HG02852 (cell line): Measurements from ENCODE around the gene HASPIN.
"Not testable (repeated sequence)": the region's sequence is repeated elsewhere in the genome, so short reads cannot be mapped to it uniquely, and the experiment has no call there.

Experiments
- ATAC-seq: cut with Tn5 transposase; IDR thresholded peaks from one replicate; pipeline ENCODE4 v1.9.1; 2021; ENCODE audit warnings: mild to moderate bottlenecking, moderate library complexity; ENCODE audit not compliant: unreplicated experiment

Gene HASPIN

DNA sequence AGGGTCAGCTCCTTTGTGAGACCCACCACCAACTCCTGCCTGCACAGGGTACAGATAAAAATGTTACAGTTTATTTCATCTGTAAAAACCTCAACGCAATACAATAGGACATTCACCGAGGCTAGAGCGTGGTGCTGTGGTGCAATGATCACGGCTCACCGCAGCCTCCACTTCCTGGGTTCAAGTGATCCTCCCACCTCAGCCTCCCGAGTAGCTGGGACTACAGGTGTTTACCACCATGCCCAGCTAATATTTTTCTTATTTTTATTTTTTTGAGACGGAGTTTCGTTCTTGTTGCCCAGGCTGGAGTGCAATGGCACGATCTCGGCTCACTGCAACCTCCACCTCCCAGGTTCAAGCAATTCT, 11.2 kb downstream of the HASPIN start:
- ATAC-seq, result not testable (repeated sequence)

DNA sequence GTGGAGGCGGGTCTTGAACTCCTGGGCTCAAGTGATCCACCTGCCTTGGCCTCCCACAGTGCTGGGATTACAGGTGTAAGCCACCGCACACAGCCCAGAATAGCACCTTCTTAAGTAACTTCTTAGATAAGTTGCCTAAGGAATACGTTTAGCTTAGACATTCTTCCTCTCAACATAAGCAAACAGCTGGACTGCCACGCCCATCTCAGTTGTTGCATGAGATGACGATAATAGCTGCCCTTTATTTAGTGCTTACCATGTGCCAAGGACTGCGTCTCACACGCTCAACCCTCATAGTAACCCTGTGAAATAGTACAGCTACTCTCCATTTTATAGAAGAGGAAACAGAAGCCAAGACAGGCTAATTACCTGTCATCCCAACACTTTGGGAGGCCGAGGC, 11.8 kb downstream of the HASPIN start:
- ATAC-seq, result no peak

DNA sequence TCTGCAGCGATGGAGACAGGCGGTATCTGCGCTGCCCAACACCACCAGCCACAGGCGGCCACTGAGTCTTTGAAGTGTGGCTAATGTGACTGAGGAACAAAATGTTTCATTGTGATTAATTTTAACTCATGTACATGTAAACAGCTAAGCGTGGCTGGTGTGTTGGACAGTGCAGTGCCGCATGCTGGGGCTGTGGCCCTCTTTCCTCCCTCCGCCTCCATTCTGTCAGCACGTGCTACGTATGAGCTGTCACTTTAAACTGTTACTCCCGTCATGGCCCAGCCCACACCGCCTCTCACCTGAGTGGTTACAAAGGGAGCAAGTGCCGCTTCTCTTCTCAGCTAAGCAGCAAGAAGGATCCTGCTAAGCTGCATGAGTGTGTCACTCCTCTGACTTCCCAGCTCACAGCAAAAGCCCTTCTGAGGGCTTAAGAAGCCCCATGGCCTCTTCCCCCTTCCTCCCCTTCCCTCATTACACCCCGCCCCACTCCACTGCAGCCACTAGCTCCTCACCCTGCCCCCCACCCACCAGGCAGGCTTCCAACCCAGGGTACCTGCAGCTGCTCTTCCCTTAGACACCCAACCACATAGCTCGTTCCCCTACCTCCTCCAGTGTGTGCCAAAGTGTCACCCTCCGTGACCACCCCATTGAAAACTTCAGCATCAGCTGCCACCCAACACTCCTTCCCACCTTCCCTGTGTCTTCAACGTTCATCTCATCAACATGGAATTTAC, 15.0 kb downstream of the HASPIN start:
- ATAC-seq, result no peak

GRCh38 chr17:3739422-3740124, 15.9 kb downstream of the HASPIN start:
- ATAC-seq, result no peak

GRCh38 chr17:3740611-3741073, 16.9 kb downstream of the HASPIN start:
- ATAC-seq, result no peak

- ATAC-seq, result no peak
These were observed 20.3 kb downstream of the HASPIN start for GRCh38 chr17:3744014-3744413.

DNA sequence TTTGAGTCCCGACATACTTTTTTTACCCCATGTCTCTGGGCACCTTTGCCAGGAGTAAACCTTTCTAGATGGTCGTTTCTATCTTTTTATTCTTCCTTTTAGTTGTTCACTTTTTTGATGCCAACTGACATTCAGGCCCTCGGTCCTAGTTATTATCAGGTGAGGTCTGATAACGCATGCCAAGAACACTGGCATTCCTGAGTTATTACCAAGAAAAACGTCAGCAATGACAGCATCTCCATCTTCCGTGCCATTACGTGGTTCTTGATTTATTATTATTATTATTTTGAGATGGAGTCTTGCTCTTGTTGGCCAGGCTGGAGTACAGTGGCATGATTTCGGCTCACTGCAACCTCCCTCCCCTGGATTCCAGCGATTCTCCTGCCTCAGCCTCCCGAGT, 21.4 kb downstream of the HASPIN start:
- ATAC-seq, result no peak

DNA sequence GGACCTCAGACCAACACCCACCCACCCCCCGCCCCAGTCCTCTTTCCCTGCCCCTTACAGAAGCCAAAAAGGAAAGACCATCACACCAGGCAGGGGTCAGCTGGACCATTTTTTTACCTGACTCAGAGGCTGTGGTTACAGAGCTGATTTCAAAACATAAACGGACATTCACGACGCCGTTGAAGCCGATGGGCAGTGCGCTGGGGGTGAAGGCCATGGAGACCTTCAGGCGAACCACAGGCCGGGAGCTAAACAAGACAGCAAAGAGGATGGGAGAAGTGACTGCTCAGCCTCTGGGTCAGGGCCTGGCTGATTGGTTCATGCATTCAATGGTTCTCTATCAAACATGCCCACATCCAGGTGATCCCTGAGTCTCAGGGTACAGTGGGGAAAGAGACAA, 24.1 kb downstream of the HASPIN start:
- ATAC-seq, result no peak

- no peak for ATAC-seq
These were observed 24.9 kb downstream of the HASPIN start for GRCh38 chr17:3748576-3748975.

DNA sequence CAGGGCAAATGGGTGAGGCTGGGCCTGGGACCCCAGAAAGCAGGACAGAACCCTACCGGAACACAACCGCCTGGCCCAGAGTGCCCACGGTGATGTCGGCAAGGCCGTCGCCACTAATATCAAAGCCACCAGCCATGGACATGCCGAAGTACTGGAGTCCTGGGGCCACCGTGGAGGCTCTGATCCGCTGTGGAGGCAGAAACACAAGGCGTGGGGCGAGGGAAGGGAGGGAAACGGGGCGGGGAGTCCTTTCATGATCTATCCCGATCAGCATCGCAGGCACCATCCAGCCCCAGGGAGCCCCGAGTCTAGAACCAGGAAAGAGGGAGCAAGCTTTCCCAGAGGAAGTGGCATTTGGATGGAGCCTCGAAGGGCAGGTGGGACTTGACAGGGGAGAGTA, 26.6 kb downstream of the HASPIN start:
- ATAC-seq, result no peak

GRCh38 chr17:3750926-3751325, 27.2 kb downstream of the HASPIN start:
- no peak for ATAC-seq

DNA sequence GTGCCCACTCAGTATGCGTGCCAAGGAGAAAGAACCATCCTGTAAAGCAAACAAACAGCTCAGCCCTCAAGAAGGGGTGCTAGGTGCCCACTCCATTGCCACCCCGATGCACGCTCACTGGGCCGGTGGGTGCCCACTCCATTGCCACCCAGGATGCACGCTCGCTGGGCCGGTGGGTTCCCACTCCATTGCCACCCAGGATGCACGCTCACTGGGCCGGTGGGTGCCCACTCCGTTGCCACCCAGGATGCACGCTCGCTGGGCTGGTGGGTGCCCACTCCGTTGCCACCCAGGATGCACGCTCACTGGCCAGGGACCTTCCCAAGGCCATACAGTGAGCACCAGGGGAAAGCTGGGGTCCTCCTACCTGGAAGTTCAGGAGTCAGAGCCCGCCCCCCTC, 28.1 kb downstream of the HASPIN start:
- ATAC-seq, result no peak

DNA sequence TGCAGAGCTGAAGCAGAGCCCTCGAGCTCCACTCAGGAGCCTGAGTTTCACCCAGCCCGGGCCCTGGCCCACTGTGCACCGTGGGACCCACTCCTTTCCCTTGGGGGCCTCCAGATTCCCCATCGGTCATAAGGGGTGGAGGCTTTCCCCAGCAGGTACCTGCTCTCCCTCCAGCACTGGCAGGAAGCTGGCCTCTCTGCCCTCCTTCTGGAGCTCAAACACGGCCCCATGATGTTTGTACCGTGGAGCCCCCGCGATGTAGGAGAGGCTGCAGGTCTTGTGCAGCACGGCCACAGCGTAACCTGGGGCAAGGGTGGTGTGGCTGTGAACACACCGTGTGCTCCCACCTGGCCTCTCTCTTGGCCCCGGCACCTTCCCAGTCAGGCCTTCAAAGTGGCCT, 29.9 kb downstream of the HASPIN start:
- ATAC-seq, result no peak

DNA sequence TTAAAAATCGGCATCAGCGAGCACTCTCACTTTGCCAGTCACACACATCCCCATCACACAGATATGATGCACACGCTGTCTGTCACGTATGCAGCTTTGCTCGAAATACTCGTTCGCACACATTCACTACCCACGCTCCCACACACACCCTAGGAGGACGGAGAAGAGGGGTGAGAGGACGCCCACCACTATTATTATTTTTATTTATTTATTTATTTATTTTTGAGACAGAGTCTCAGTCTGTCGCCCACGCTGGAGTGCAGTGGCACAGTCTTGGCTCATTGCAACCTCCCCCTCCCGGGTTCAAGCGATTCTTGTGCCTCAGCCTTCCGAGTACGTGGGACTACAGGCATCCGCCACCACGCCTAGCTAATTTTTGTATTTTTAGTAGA, 30.4 kb downstream of the HASPIN start:
- ATAC-seq, result no peak

DNA sequence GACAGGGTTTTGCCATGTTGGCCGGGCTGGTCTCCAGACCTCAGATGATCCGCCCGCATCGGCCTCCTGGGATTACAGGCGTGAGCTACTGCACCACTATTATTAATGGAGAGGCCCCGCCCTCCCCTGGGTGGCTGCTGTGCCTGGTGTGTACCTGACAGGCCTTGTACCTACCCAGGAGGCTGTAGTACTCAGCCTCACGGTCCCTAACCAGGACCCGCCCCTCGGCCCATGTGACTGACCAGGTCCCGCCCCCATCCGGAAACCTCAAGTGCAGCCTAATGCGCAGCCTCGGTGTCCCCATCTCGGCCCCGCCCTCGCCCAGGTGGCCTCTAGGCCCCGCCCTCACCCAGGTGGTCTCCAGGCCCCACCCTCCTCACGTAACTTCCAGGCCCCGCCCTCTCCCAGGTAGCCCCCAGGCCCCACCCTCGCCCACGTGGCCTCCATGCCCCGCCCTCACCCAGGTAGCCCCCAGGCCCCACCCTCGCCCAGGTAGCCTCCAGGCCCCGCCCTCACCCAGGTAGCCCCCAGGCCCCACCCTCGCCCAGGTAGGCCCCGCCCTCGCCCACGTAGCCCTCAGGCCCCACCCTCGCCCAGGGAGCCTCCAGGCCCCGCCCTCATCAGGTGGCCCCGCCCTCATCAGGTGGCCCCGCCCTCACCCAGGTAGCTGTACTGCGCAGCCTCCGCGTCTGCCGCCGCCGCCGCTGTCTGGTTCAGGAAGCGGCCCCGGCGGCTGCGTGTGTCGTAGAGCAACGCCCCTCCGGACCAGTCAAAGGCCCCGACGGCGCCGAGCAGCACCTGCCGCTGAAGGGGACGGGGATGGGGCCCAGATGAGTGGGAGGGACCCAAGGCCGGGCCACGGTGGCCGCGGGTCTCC, 31.0 kb downstream of the HASPIN start:
- no peak for ATAC-seq

DNA sequence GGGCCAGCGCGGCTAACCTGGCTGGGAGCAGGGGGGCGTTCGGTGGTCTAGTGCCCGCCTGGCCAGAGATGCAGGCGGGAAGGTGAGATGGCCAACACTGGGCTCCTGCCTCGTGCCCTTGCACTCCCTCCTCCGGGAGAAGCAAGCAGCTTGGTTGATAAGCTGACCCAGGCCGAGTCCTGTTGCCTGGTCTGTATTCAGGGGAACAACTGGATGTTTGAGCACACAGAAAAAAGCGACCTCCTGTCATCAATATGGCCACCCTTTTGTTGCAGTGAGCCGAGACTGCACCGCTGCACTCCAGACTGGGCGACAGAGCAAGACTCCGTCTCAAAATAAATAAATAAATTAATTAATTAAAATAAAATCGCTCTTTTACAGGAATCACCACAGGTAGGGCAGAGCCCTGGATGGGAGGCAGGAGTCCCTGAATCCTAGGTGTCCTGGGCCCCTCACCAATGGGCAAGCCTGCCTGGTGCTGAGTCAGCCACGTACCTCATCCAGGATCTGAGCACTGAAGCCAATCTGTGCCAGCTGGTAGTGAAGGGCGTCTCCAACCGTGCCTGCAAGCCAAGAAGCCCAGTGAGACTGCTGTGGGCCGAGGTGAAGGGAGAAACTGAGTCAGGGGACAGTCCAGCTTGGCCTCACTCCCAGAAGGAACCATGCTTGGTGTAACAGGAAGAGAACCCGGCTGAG, 31.8 kb downstream of the HASPIN start:
- ATAC-seq, result no peak

GRCh38 chr17:3759597-3760216, 36.0 kb downstream of the HASPIN start:
- ATAC-seq, result no peak

- ATAC-seq, result no peak
These were observed 37.6 kb downstream of the HASPIN start for GRCh38 chr17:3761036-3761917.

DNA sequence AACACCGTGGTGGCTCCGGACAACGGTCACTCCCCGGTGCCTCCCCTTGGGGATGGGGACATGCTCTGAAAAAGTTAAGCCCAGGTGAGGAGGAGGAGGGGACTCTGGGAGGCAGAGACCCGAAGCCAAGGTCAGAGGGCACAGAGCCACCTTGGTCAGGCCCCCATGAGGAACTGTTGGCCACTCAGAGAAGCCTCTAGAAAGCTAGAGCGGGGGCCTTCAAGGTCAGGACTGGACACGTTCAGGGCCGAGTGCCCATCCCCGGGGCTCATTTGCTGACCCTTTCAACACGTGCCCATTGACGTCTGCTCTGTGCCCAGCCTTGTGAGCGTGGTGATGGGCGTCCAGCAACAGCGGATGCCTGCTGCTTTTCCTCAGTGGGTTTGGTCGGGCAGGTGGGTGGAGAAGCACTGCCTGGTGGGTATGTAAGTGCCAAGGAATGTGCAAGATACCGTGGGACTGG, 38.2 kb downstream of the HASPIN start:
- ATAC-seq, result no peak
